ENCODE measurements around the gene NFATC4.

GRCh38 chr14:24426912-24427536, 59.0 kb downstream of the NFATC4 start:
- TF ChIP-seq, protein P1, sequence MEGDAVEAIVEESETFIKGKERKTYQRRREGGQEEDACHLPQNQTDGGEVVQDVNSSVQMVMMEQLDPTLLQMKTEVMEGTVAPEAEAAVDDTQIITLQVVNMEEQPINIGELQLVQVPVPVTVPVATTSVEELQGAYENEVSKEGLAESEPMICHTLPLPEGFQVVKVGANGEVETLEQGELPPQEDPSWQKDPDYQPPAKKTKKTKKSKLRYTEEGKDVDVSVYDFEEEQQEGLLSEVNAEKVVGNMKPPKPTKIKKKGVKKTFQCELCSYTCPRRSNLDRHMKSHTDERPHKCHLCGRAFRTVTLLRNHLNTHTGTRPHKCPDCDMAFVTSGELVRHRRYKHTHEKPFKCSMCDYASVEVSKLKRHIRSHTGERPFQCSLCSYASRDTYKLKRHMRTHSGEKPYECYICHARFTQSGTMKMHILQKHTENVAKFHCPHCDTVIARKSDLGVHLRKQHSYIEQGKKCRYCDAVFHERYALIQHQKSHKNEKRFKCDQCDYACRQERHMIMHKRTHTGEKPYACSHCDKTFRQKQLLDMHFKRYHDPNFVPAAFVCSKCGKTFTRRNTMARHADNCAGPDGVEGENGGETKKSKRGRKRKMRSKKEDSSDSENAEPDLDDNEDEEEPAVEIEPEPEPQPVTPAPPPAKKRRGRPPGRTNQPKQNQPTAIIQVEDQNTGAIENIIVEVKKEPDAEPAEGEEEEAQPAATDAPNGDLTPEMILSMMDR (IDR thresholded peaks at IDR 0.05; ENCODE audit: borderline replicate concordance, extremely low read depth, low read length, poor library complexity, severe bottlenecking): no peak
- TF ChIP-seq EZH2 (IDR thresholded peaks at IDR 0.05; ENCODE audit: borderline replicate concordance, low read depth, low read length, severe bottlenecking): no peak

Measured in DND-41 (cell line).